ENCODE results near the gene ZNF407.

Gene ZNF407

DNA sequence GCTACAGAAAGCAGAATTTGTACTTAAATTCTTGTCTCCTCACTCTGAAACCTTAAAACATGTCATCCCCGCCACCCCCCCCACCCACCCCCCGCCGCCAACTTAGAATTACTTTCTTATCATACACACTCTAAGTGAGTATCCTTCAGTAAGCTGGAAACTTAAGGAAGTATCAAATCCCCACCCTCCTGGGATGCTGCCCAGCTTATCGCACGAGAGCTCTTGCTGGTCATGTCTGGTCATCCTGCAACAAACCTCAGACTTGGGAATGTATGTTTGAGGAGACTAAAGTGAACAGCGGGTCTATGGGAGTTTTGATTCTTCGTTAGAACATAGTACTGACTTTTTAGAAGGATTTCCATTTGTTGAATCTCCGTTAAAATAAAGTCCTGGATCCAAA is 408.0 kb downstream of the ZNF407 start:
- ChIA-PET POLR2A (interaction anchor here (1.1 kb wide), 1 partner anchor 9 kb away, joined by 4 read pairs; no protein-coding TSS in a partner anchor), CTCF (interaction anchor here (1.0 kb wide), 1 partner anchor 473 kb away, joined by 3 read pairs; no protein-coding TSS in a partner anchor)
- TF ChIP-seq FOXK2 (IDR thresholded peaks at IDR 0.05) (no peak), ARNT (IDR thresholded peaks at IDR 0.05) (no peak), TARDBP (IDR thresholded peaks at IDR 0.05) (no peak)
- no peak for DNase-seq (ENCODE audit: extremely low spot score)

DNA sequence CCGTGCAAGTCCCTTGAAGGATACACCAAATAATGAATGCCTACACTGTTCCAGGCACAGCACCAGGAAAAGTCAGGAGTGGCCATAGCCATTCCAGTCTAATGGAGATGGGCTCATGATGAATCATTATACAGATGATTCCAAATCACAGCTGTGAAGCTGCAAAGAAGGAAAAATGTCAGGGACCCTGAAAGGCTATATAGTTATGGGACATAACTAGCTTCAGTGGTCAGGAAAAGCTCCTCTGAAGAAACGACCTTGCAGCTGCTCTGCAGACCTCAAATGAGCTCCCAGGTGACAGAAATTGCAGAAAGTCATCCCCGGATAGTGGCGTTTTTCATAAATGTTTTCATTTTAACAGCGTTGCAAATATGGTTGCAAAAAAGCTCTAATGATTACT is 410.5 kb downstream of the ZNF407 start:
- ChIA-PET CTCF (no interaction called here), POLR2A (no interaction called here)
- TF ChIP-seq FOXA1 (IDR thresholded peaks at IDR 0.05), result no peak
- TF ChIP-seq ZNF384 (IDR thresholded peaks at IDR 0.05), result no peak
- no peak for TF ChIP-seq SUZ12 (IDR thresholded peaks at IDR 0.05)
- TF ChIP-seq LEF1 (IDR thresholded peaks at IDR 0.05; ENCODE audit: borderline replicate concordance), result no peak
- no peak for TF ChIP-seq CTBP1 (IDR thresholded peaks at IDR 0.05; ENCODE audit: borderline replicate concordance)
- no peak for TF ChIP-seq ELF4 (IDR thresholded peaks at IDR 0.05)
- no peak for TF ChIP-seq ARNT (IDR thresholded peaks at IDR 0.05)
- TF ChIP-seq L3MBTL2 (conservative IDR thresholded peaks at IDR 0.05), result no peak
- no peak for TF ChIP-seq TARDBP (IDR thresholded peaks at IDR 0.05)
- no peak for TF ChIP-seq HDGF (IDR thresholded peaks at IDR 0.05; ENCODE audit: borderline replicate concordance)
- TF ChIP-seq NFRKB (IDR thresholded peaks at IDR 0.05), result no peak
- TF ChIP-seq FOXK2 (IDR thresholded peaks at IDR 0.05), result no peak
- TF ChIP-seq FOXM1 (IDR thresholded peaks at IDR 0.05; ENCODE audit: borderline replicate concordance), result no peak
- TF ChIP-seq SP1 (IDR thresholded peaks at IDR 0.05), result no peak
- TF ChIP-seq, protein P1, sequence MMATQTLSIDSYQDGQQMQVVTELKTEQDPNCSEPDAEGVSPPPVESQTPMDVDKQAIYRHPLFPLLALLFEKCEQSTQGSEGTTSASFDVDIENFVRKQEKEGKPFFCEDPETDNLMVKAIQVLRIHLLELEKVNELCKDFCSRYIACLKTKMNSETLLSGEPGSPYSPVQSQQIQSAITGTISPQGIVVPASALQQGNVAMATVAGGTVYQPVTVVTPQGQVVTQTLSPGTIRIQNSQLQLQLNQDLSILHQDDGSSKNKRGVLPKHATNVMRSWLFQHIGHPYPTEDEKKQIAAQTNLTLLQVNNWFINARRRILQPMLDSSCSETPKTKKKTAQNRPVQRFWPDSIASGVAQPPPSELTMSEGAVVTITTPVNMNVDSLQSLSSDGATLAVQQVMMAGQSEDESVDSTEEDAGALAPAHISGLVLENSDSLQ (IDR thresholded peaks at IDR 0.05), result no peak
- no peak for TF ChIP-seq BHLHE40 (IDR thresholded peaks at IDR 0.05; ENCODE audit: borderline replicate concordance)
- no peak for DNase-seq (ENCODE audit: extremely low spot score)

DNA sequence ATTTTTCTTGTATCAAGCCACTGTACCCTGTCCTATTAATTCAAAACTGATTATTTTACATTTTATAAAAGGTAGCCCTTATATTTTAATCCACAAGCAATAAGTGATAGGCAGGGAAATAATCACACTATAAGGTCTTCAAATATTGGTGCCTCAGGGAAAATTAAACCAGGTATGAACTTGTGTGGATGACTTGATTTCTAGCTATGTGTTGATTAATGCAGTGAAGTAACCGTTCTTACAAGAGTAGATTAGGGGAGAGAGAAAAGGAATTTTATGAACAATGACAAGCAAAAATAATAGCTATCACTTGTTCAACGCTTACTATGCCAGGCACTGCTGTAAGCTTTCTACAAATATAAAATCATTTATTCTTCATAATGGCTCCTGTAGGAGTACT is 411.6 kb downstream of the ZNF407 start:
- ChIA-PET POLR2A (no interaction called here), CTCF (no interaction called here)
- TF ChIP-seq ELF4 (IDR thresholded peaks at IDR 0.05) (no peak), FOXM1 (IDR thresholded peaks at IDR 0.05; ENCODE audit: borderline replicate concordance) (no peak), FOXK2 (IDR thresholded peaks at IDR 0.05) (no peak), CTBP1 (IDR thresholded peaks at IDR 0.05; ENCODE audit: borderline replicate concordance) (no peak), BHLHE40 (IDR thresholded peaks at IDR 0.05; ENCODE audit: borderline replicate concordance) (no peak), HDGF (IDR thresholded peaks at IDR 0.05; ENCODE audit: borderline replicate concordance) (no peak), TARDBP (IDR thresholded peaks at IDR 0.05) (no peak), LEF1 (IDR thresholded peaks at IDR 0.05; ENCODE audit: borderline replicate concordance) (no peak), ARNT (IDR thresholded peaks at IDR 0.05) (no peak), L3MBTL2 (conservative IDR thresholded peaks at IDR 0.05) (no peak)
- no peak for DNase-seq (ENCODE audit: extremely low spot score)

DNA sequence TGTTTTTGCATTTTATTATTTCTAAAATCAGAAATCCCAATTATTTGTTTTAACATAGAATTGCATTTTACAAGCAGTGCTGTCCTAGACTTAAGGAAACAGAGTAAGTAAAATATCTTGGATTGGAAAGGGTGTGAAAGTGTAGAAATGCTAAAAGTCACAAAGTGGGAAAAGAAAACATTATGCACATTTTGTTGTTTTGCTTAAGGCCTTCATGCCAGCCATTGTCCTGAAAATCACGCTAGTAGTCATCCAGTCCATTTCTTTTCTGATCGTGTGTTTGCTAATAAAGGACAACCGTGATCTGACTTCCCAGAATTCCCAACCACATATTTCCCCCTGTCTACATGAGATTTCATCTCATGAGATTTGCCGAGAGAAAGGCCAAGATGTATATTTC is 412.2 kb downstream of the ZNF407 start:
- no peak for TF ChIP-seq BHLHE40 (IDR thresholded peaks at IDR 0.05; ENCODE audit: borderline replicate concordance)
- CTCF ChIA-PET, result no interaction called here
- no peak for DNase-seq (ENCODE audit: extremely low spot score)
- POLR2A ChIA-PET, result no interaction called here

DNA sequence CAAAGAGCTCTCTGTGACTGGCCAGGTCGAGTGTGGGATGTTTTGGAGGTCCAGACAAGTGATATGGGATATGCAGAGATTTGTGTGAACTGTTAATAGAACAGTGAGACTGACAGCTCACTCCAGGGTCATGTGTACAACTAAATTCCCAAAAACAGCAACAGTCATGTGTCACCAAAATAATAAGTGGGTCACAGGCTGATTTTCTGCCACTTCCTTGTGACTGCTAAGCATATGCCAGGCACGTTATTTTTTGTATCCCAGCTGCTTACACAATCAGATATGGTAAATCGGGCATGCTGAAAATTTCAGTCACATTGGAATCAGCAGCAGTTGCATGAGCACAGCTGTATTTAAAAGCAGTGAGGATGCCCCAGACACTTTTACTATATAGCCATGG is 412.6 kb downstream of the ZNF407 start:
- POLR2A ChIA-PET, result no interaction called here
- DNase-seq (ENCODE audit: extremely low spot score), result no peak
- CTCF ChIA-PET, result no interaction called here
- TF ChIP-seq ZNF384 (IDR thresholded peaks at IDR 0.05), result no peak
- TF ChIP-seq NFRKB (IDR thresholded peaks at IDR 0.05), result no peak
- no peak for TF ChIP-seq FOXM1 (IDR thresholded peaks at IDR 0.05; ENCODE audit: borderline replicate concordance)
- TF ChIP-seq ELF4 (IDR thresholded peaks at IDR 0.05), result no peak
- no peak for TF ChIP-seq L3MBTL2 (conservative IDR thresholded peaks at IDR 0.05)
- TF ChIP-seq BHLHE40 (IDR thresholded peaks at IDR 0.05; ENCODE audit: borderline replicate concordance), result no peak
- no peak for TF ChIP-seq ARNT (IDR thresholded peaks at IDR 0.05)
- TF ChIP-seq HDGF (IDR thresholded peaks at IDR 0.05; ENCODE audit: borderline replicate concordance), result no peak
- TF ChIP-seq, protein P1 (IDR thresholded peaks at IDR 0.05), result no peak
- no peak for TF ChIP-seq CTBP1 (IDR thresholded peaks at IDR 0.05; ENCODE audit: borderline replicate concordance)
- TF ChIP-seq FOXK2 (IDR thresholded peaks at IDR 0.05), result no peak
- no peak for TF ChIP-seq FOXA1 (IDR thresholded peaks at IDR 0.05)
- no peak for TF ChIP-seq TARDBP (IDR thresholded peaks at IDR 0.05)
- TF ChIP-seq SUZ12 (IDR thresholded peaks at IDR 0.05), result no peak
- TF ChIP-seq SP1 (IDR thresholded peaks at IDR 0.05), result no peak
- TF ChIP-seq LEF1 (IDR thresholded peaks at IDR 0.05; ENCODE audit: borderline replicate concordance), result no peak

DNA sequence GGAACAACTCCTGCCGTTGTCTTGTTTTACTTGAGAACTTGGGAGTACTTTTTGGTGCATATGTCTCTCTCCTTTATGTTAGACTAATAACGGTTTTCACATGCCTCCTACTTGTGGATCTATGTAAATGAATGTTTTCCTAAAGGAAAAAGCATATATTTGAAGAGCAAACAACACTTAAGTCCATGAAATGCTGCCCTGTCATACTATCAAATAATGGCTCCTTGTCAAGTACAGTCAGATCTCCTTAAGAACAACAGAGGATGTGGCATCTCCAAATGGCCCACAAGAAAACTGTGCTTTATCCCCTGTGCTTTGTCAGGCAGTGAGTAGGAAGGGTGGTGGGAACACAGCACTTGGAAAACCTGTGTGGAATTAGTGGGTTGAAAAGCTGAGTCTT is 413.0 kb downstream of the ZNF407 start:
- POLR2A ChIA-PET, result no interaction called here
- CTCF ChIA-PET, result no interaction called here
- no peak for DNase-seq (ENCODE audit: extremely low spot score)
- TF ChIP-seq SP1 (IDR thresholded peaks at IDR 0.05), result no peak
- no peak for TF ChIP-seq L3MBTL2 (conservative IDR thresholded peaks at IDR 0.05)
- TF ChIP-seq BHLHE40 (IDR thresholded peaks at IDR 0.05; ENCODE audit: borderline replicate concordance), result no peak
- no peak for TF ChIP-seq SUZ12 (IDR thresholded peaks at IDR 0.05)
- TF ChIP-seq TARDBP (IDR thresholded peaks at IDR 0.05), result no peak
- no peak for TF ChIP-seq NFRKB (IDR thresholded peaks at IDR 0.05)
- no peak for TF ChIP-seq FOXK2 (IDR thresholded peaks at IDR 0.05)
- no peak for TF ChIP-seq ARNT (IDR thresholded peaks at IDR 0.05)
- no peak for TF ChIP-seq CTBP1 (IDR thresholded peaks at IDR 0.05; ENCODE audit: borderline replicate concordance)
- no peak for TF ChIP-seq ZNF384 (IDR thresholded peaks at IDR 0.05)
- TF ChIP-seq ELF4 (IDR thresholded peaks at IDR 0.05), result no peak
- TF ChIP-seq, protein P1 (IDR thresholded peaks at IDR 0.05), result no peak
- TF ChIP-seq LEF1 (IDR thresholded peaks at IDR 0.05; ENCODE audit: borderline replicate concordance), result no peak
- TF ChIP-seq FOXA1 (IDR thresholded peaks at IDR 0.05), result no peak
- no peak for TF ChIP-seq HDGF (IDR thresholded peaks at IDR 0.05; ENCODE audit: borderline replicate concordance)
- TF ChIP-seq FOXM1 (IDR thresholded peaks at IDR 0.05; ENCODE audit: borderline replicate concordance), result no peak
